ENCODE data around the gene PLCH1. TPM values are rescaled to one million over a fixed set of nuclear protein-coding genes. Genes with fewer than 3 reads are reported as not detected.

The PLCH1 gene
- total RNA-seq, 1 donor from 2014 or later, result 10.9 TPM

- DNase-seq, result no peak
These were observed 410.5 kb downstream of the PLCH1 start for GRCh38 chr3:155334215-155334913.

GRCh38 chr3:155332716-155333115, 412.2 kb downstream of the PLCH1 start:
- no peak for DNase-seq

- no peak for DNase-seq
These were observed 413.8 kb downstream of the PLCH1 start for GRCh38 chr3:155331078-155331477.

GRCh38 chr3:155330370-155330769, 414.5 kb downstream of the PLCH1 start:
- DNase-seq, result no peak

- DNase-seq, result no peak
These were observed 415.3 kb downstream of the PLCH1 start for GRCh38 chr3:155329513-155330048.

GRCh38 chr3:155327871-155328270, 417.0 kb downstream of the PLCH1 start:
- no peak for DNase-seq

- no peak for DNase-seq
These were observed 417.4 kb downstream of the PLCH1 start for GRCh38 chr3:155327430-155327829.

- DNase-seq, result no peak
These were observed 418.0 kb downstream of the PLCH1 start for GRCh38 chr3:155326901-155327300.

- no peak for DNase-seq
These were observed 418.6 kb downstream of the PLCH1 start for GRCh38 chr3:155326244-155326643.

Small RNA genes lying within 50 kb of the gene (small RNA-seq; reads per million reads assigned to genes)
- gene AC108729.3 (not detected), gene RN7SL715P (not detected)

Other genes starting within 250 kb of the PLCH1 start
- gene C3orf33, start 61.2 kb upstream of the PLCH1 start, total RNA-seq, result 12.3 TPM
- gene SLC33A1, start 109.4 kb upstream of the PLCH1 start, total RNA-seq, result 54.1 TPM
- 50.2 TPM for gene GMPS, start 125.6 kb upstream of the PLCH1 start, total RNA-seq